B cell (primary cell): ENCODE results near the gene MYO16.

Experiments used
- EZH2 ChIP-seq: IDR thresholded peaks from 2 replicates; pipeline ENCODE4 v1.6.1; 2012; ENCODE audit warnings: borderline replicate concordance, low read depth, mild to moderate bottlenecking, moderate library complexity, low read length; ENCODE audit not compliant: insufficient read depth, poor library complexity, severe bottlenecking
- TF ChIP-seq, protein P1 (sequence below): fragments of 200-600 bp; IDR thresholded peaks from one replicate; pipeline ENCODE4 v1.8.0; 2022; ENCODE audit warnings: antibody characterized with exemption, mild to moderate bottlenecking

DNA sequence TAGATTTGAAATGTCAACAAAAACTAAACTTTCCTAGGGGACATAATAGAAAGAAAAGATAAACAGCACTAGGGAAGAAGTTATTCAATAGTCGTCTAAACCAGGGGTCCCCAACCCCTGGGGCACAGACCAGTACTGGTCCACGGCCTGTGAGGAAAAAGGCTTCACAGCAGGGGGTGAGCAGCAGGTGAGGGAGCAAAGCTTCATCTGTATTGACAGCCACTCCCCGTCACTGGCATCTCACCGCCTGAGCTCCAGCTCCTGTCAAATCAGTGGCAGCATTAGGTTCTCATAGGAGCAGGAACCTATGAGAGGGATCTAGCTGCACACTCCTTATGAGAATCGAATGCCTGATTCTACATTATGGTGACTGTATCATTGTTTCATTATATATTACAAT is 382.7 kb downstream of the MYO16 start:
- TF ChIP-seq, protein P1, sequence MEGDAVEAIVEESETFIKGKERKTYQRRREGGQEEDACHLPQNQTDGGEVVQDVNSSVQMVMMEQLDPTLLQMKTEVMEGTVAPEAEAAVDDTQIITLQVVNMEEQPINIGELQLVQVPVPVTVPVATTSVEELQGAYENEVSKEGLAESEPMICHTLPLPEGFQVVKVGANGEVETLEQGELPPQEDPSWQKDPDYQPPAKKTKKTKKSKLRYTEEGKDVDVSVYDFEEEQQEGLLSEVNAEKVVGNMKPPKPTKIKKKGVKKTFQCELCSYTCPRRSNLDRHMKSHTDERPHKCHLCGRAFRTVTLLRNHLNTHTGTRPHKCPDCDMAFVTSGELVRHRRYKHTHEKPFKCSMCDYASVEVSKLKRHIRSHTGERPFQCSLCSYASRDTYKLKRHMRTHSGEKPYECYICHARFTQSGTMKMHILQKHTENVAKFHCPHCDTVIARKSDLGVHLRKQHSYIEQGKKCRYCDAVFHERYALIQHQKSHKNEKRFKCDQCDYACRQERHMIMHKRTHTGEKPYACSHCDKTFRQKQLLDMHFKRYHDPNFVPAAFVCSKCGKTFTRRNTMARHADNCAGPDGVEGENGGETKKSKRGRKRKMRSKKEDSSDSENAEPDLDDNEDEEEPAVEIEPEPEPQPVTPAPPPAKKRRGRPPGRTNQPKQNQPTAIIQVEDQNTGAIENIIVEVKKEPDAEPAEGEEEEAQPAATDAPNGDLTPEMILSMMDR = no peak
- no peak for TF ChIP-seq EZH2
